ENCODE data around the gene USP48. TPM values are rescaled to one million over a fixed set of nuclear protein-coding genes. Genes with fewer than 3 reads are reported as not detected.

USP48 gene
- total RNA-seq, 1 experiment from 2014 or later: 84.8 TPM

DNA sequence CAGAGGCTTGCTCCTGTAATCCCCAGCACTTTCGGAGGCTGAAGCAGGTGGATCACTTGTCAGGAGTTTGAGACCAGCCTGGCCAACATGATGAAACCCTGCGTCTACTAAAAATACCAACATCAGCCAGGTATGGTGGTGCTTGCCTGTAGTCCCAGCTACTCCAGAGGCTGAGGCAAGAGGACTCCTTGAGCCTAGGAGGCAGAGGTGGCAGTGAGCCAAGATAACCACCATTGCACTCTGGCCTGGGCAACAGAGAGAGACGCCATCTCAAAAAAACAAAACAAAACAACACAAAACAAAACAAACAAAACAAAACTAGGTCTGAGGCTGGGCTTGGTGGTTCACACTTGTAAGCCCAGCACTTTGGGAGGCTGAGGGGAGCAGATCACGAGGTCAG is 75.1 kb downstream of the USP48 start:
- no peak overlapping the region for H3K4me2 ChIP-seq (ENCODE audit: insufficient read depth, insufficient read length, low read length)
- no peak overlapping the region for H2AK5ac ChIP-seq (ENCODE audit: insufficient read length, low read length)
- Mint-ChIP-seq H3K36me3 (ENCODE audit: insufficient read depth in 1 of 3, low read depth in 3 of 3) (peaks cover 6 to 42% (median 34%) of the 10 kb centered on the region in 3 experiments; a peak in 6 of 7 replicates), H3K27ac (peak overlapping the region in 1 of 3 experiments; percentile 94; a peak in 2 of 7 replicates), H3K4me3 (no peak overlapping the region), H3K27me3 (ENCODE audit: low read depth) (no peaks in the 10 kb centered on the region), H3K9me3 (no peaks in the 10 kb centered on the region), H3K4me1 (peaks cover 18 to 25% of the 10 kb centered on the region in 2 experiments)
- no CpG with 5 or more reads among the region's 4 CpGs for WGBS (ENCODE audit: extremely low coverage, insufficient read length, low lambda C conversion rate)
- no peak overlapping the region for H2BK120ac ChIP-seq (ENCODE audit: low read depth, low read length, poor library complexity, severe bottlenecking)
- H2BK15ac ChIP-seq (ENCODE audit: low read depth, low read length): no peak overlapping the region
- TF ChIP-seq, protein P1, sequence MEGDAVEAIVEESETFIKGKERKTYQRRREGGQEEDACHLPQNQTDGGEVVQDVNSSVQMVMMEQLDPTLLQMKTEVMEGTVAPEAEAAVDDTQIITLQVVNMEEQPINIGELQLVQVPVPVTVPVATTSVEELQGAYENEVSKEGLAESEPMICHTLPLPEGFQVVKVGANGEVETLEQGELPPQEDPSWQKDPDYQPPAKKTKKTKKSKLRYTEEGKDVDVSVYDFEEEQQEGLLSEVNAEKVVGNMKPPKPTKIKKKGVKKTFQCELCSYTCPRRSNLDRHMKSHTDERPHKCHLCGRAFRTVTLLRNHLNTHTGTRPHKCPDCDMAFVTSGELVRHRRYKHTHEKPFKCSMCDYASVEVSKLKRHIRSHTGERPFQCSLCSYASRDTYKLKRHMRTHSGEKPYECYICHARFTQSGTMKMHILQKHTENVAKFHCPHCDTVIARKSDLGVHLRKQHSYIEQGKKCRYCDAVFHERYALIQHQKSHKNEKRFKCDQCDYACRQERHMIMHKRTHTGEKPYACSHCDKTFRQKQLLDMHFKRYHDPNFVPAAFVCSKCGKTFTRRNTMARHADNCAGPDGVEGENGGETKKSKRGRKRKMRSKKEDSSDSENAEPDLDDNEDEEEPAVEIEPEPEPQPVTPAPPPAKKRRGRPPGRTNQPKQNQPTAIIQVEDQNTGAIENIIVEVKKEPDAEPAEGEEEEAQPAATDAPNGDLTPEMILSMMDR (conservative IDR thresholded peaks at IDR 0.05): no peak
- no peaks in the 10 kb centered on the region for H3K79me2 ChIP-seq (ENCODE audit: insufficient read depth, low read length)
- no peak overlapping the region for H3K14ac ChIP-seq (ENCODE audit: insufficient read depth, low read length)
- H3K79me1 ChIP-seq (ENCODE audit: insufficient read depth, low read depth, low read length, poor library complexity, severe bottlenecking): no peaks in the 10 kb centered on the region
- H3T11ph ChIP-seq (ENCODE audit: low read length): no peak overlapping the region
- no peak overlapping the region for H4K8ac ChIP-seq (replicated peaks; ENCODE audit: insufficient read length, low read depth, low read length)
- H3K18ac ChIP-seq (ENCODE audit: insufficient read length, low read depth, low read length): no peak overlapping the region
- no peak overlapping the region for H3K4ac ChIP-seq (ENCODE audit: low read depth, low read length)
- H3K9ac ChIP-seq (ENCODE audit: extremely low read depth, insufficient read length, low read length): no peak overlapping the region
- no peaks in the 10 kb centered on the region for H3K23me2 ChIP-seq (ENCODE audit: insufficient read length, low read depth, low read length, poor library complexity, severe bottlenecking)
- no peak overlapping the region for H2AFZ ChIP-seq (ENCODE audit: low read length)
- no peak overlapping the region for H3K56ac ChIP-seq (ENCODE audit: insufficient read length, low read depth, low read length)
- no peak overlapping the region for H2BK12ac ChIP-seq (ENCODE audit: insufficient read length, low read depth, low read length)
- no peaks in the 10 kb centered on the region for H4K20me1 ChIP-seq (ENCODE audit: control insufficient read depth, insufficient read depth, insufficient read length)
- no peak overlapping the region for H2BK5ac ChIP-seq (ENCODE audit: insufficient read length, low read length)
- H4K91ac ChIP-seq (ENCODE audit: insufficient read length, low read depth, low read length): no peak overlapping the region
- no peak overlapping the region for H3K23ac ChIP-seq (ENCODE audit: insufficient read length, low read depth, low read length)
- no peak overlapping the region for H4K5ac ChIP-seq (ENCODE audit: insufficient read length, low read depth, low read length)
- H3K4me1 ChIP-seq (ENCODE audit: insufficient read depth, low read length): peaks cover 2% of the 10 kb centered on the region
- no peak for DNase-seq
- H3K27me3 ChIP-seq (ENCODE audit: insufficient read depth, low read length): no peaks in the 10 kb centered on the region
- no peak overlapping the region for H2BK20ac ChIP-seq (ENCODE audit: low read depth, low read length, poor library complexity, severe bottlenecking)
- H3K9me3 ChIP-seq (ENCODE audit: control insufficient read depth, low read depth, low read length): no peaks in the 10 kb centered on the region
- H3K27ac ChIP-seq (ENCODE audit: insufficient read length, low read depth, low read length): no peak overlapping the region
